ELR (cell line): ENCODE data around the gene MTARC2.
A peak's percentile ranks its signal among the peaks of the same experiment; 100 is the strongest.
"Not testable (repeated sequence)": the region's sequence is repeated elsewhere in the genome, so short reads cannot be mapped to it uniquely, and the experiment has no call there.

Source experiments
- DNase-seq: peaks from one replicate; pipeline ENCODE4 v3.0.0-alpha.2; 2015; ENCODE audit warnings: low read depth

MTARC2 gene

GRCh38 chr1:220732621-220733020 is 15.5 kb upstream of the MTARC2 start:
- DNase-seq, result no peak

GRCh38 chr1:220733086-220733601 is 15.0 kb upstream of the MTARC2 start:
- peak; percentile 91 for DNase-seq

- peak; percentile 82 for DNase-seq
These were observed 13.4 kb upstream of the MTARC2 start for GRCh38 chr1:220734571-220735326.

- not testable (repeated sequence) for DNase-seq
These were observed 11.8 kb upstream of the MTARC2 start for GRCh38 chr1:220736283-220736682.

GRCh38 chr1:220741349-220741748 is 6.8 kb upstream of the MTARC2 start:
- no peak for DNase-seq

GRCh38 chr1:220741825-220742224 is 6.3 kb upstream of the MTARC2 start:
- DNase-seq, result no peak

GRCh38 chr1:220742520-220742919 is 5.6 kb upstream of the MTARC2 start:
- no peak for DNase-seq

- no peak for DNase-seq
These were observed 1.3 kb upstream of the MTARC2 start for GRCh38 chr1:220746851-220747250.

- DNase-seq, result no peak
These were observed 559 bp upstream of the MTARC2 start for GRCh38 chr1:220747437-220748088.

- peak; percentile 4 for DNase-seq
These were observed 814 bp downstream of the MTARC2 start for GRCh38 chr1:220748936-220749335.

- DNase-seq, result no peak
These were observed 2.0 kb downstream of the MTARC2 start for GRCh38 chr1:220750131-220750515.

- no peak for DNase-seq
These were observed 3.0 kb downstream of the MTARC2 start for GRCh38 chr1:220751111-220751510.

- DNase-seq, result no peak
These were observed 6.2 kb downstream of the MTARC2 start for GRCh38 chr1:220754212-220754917.

GRCh38 chr1:220754918-220755295 is 6.8 kb downstream of the MTARC2 start:
- DNase-seq, result no peak

GRCh38 chr1:220755309-220755708 is 7.2 kb downstream of the MTARC2 start:
- DNase-seq, result no peak

- no peak for DNase-seq
These were observed 9.3 kb downstream of the MTARC2 start for GRCh38 chr1:220757441-220757840.

- no peak for DNase-seq
These were observed 11.0 kb downstream of the MTARC2 start for GRCh38 chr1:220759147-220759546.

GRCh38 chr1:220761688-220762427 is 13.7 kb downstream of the MTARC2 start:
- DNase-seq, result no peak

GRCh38 chr1:220764757-220765156 is 16.6 kb downstream of the MTARC2 start:
- no peak for DNase-seq

GRCh38 chr1:220767312-220768125 is 19.4 kb downstream of the MTARC2 start:
- no peak for DNase-seq

- no peak for DNase-seq
These were observed 20.0 kb downstream of the MTARC2 start for GRCh38 chr1:220768126-220768601.
